Eye (tissue), 1 donor: Measurements from ENCODE around the gene PTPN14.

Experiments
- DNase-seq: peaks from one replicate; pipeline ENCODE4 v3.0.0-alpha.2; 2015

Gene PTPN14

GRCh38 chr1:214386747-214387146 lies 164.7 kb downstream of the PTPN14 start:
- no peak for DNase-seq

GRCh38 chr1:214386333-214386732 lies 165.1 kb downstream of the PTPN14 start:
- no peak for DNase-seq

GRCh38 chr1:214385428-214385827 lies 166.0 kb downstream of the PTPN14 start:
- no peak for DNase-seq

GRCh38 chr1:214384373-214385079 lies 166.9 kb downstream of the PTPN14 start:
- no peak for DNase-seq

GRCh38 chr1:214383381-214384372 lies 167.7 kb downstream of the PTPN14 start:
- no peak for DNase-seq

GRCh38 chr1:214380986-214381695 lies 170.3 kb downstream of the PTPN14 start:
- DNase-seq = no peak

- no peak for DNase-seq
Observed at GRCh38 chr1:214380396-214380795, 171.0 kb downstream of the PTPN14 start.

GRCh38 chr1:214379236-214379970 lies 172.0 kb downstream of the PTPN14 start:
- no peak for DNase-seq

GRCh38 chr1:214378492-214378891 lies 172.9 kb downstream of the PTPN14 start:
- DNase-seq = no peak

GRCh38 chr1:214377886-214378285 lies 173.5 kb downstream of the PTPN14 start:
- peak; percentile 46 for DNase-seq

- no peak for DNase-seq
Observed at GRCh38 chr1:214377485-214377884, 173.9 kb downstream of the PTPN14 start.

GRCh38 chr1:214372092-214372491 lies 179.3 kb downstream of the PTPN14 start:
- no peak for DNase-seq

- no peak for DNase-seq
Observed at GRCh38 chr1:214370615-214371014, 180.8 kb downstream of the PTPN14 start.

- no peak for DNase-seq
Observed at GRCh38 chr1:214369364-214369763, 182.0 kb downstream of the PTPN14 start.

- no peak for DNase-seq
Observed at GRCh38 chr1:214367841-214368240, 183.6 kb downstream of the PTPN14 start.

- DNase-seq = no peak
Observed at GRCh38 chr1:214364786-214365295, 186.6 kb downstream of the PTPN14 start.

GRCh38 chr1:214364386-214364785 lies 187.0 kb downstream of the PTPN14 start:
- no peak for DNase-seq

GRCh38 chr1:214363386-214363785 lies 188.0 kb downstream of the PTPN14 start:
- no peak for DNase-seq

- DNase-seq = no peak
Observed at GRCh38 chr1:214362188-214362882, 189.1 kb downstream of the PTPN14 start.

GRCh38 chr1:214361636-214362035 lies 189.8 kb downstream of the PTPN14 start:
- DNase-seq = no peak

- no peak for DNase-seq
Observed at GRCh38 chr1:214360525-214361164, 190.8 kb downstream of the PTPN14 start.
